Stromal cell of bone marrow (primary cell): ENCODE measurements around the gene MPP3.

Experiments used
- DNase-seq: peaks from one replicate; pipeline ENCODE4 v3.0.0-alpha.2; 2012; ENCODE audit warnings: low read depth

MPP3 gene

DNA sequence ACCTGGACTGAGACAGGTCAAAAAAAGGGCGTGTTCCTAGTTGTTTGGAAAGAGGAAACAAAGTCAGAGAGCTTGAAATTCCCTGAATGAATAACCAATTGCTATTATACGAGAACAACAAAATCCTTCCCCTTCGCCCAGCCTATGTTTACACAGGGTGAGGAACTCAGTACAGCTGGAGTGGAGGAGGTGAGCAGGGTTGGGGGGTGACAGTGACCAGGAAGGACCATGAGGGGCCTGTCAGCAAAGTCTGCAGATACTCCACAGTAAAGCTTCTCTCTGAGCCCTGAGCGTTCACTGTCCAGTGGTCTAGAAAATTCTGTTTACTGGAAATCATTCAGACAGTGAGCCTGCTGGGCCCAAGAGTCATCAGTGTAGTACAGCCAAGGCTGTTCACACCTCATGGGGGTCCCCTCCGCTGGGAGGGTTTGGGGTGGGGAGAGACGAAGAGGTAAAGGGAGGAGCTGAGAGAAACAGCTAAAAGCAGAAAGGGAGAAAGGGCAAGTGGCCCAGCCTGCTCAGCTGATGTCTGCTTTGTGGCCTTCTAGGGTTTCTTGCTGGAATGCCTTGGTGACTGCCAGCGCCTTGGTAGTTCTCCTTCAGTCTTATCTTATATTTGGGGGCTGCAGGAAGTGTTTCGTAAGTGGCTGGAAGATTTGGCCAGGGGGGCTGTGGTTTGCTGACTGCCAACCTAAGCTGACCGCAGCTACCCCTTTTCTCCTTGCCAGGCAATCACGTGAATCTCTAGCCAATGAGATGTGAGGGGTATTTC lies 59.9 kb downstream of the MPP3 start:
- DNase-seq: no peak

DNA sequence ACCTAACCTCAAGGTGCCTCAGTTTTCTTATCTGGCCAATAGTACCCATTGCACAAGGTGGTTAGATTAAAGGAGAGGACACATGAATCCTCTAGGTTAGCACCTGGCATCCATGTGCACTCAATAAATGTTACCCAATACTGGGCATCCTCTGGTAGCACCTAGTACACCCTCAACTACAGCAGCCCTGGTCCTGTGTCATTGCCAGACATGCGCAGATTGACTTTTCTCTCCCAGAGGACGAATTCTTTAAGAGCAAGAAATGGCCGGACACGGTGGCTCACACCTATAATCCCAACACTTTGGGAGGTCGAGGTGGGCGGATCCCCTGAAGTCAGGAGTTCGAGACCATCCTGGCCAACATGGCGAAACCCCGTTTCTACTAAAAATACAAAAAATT lies 61.5 kb downstream of the MPP3 start:
- DNase-seq: no peak

DNA sequence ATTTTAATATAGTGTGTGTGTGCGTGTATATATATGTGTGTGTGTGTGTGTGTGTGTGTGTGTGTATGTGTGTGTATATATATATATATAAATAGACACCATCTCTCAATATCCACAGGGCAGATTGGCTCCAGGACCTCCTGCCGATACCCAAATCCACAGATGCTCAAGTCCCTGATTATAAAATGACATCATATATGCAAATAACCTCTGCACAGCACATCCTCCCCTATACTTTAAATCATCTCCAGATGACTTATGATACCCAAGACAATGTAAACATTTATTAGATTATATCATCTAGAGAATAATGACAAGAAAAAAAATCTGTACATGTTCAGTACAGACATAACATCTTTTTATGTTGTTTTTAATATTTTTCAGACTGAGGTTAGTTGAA lies 62.0 kb downstream of the MPP3 start:
- no peak for DNase-seq

DNA sequence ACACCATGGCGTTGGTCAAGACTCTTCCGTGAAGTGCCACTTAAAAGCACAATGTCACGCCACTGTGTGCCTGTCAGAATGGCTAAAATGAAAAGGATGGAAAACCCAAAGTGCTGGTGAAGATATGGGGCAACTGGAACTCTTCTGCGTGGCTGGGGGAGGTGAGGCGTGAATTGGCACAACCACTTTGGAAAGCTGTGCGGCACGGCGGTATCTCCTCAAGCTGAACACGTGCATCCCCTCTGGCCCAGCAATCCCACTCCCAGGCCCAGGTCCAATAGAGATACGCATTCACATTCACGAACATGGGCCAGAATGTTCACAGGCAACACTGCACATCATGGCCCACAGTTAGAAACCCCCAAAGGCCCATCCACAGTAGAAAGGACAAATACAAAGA lies 63.1 kb downstream of the MPP3 start:
- DNase-seq: no peak

DNA sequence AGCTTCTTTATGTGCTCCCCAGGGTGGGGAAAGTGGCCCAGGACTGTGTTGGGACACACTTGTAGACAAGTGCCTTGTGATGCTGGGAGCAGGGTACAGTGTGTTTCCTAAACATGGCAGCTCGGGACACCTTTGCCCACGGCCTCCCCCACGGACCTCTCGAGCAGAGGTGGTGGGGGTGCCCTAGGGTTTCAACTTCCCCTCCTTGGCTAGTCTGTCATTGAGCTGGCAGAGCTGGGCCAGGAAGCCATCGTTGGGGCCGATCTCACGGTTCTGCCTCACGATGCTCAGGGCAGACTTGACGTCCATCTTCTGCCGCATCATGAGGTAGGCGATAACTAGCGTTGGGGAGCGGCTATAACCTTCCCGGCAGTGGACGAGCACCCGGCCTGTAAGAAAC lies 63.5 kb downstream of the MPP3 start:
- DNase-seq: no peak

DNA sequence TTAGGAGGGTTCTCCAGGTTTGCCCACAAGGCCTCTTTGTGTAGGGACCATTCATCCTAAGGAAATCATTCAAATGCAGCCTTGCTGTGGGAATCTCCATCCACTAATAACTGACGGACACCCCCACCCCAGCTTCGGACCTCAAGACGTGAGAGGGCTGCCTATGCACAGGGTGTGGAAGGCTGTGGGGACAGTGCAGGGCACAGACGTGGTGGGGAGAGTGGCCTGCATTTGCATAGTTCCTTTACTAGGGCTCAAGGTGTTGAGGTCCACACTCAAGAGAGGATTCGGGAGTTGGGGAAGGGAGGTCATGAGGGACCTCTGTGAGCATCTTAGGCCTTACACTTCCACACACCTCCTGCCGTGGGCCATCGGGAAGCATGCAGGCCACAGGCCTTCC lies 64.0 kb downstream of the MPP3 start:
- no peak for DNase-seq

DNA sequence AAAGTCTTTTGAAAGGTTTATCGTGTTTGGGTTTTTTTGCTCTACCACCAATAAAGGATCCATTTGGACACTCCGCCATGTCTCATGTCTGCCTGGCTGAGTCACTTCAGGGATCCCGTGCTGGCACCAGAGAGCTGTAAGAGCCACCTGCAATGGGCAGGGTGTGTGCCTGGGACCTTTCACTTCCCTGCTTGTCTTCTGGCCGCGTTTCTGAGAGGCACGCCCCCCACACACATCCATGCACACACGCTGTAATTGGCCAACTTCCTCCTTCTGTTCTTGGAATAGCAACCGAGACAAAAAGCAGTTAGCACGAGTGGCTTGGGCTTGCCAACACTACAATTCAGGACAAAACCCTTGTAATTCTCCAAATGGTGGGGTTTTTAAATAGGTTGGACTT lies 64.6 kb downstream of the MPP3 start:
- DNase-seq: no peak

DNA sequence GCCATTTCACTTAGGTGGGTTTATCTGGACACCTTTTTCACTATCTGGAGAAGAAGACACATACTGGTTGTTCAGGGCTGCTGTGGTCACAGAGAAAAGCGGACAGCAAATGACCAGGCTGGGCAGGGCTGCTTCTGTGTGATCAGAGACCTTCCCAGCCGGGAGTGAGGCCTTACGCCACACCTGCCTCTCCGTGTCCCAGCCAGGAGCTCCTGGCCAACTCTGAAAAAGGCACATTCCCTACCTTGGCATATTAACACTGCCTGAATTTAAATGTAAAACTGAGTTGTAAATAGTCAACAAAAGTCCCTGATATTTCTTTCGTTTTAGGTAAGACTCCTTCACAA lies 65.3 kb downstream of the MPP3 start:
- DNase-seq: no peak

DNA sequence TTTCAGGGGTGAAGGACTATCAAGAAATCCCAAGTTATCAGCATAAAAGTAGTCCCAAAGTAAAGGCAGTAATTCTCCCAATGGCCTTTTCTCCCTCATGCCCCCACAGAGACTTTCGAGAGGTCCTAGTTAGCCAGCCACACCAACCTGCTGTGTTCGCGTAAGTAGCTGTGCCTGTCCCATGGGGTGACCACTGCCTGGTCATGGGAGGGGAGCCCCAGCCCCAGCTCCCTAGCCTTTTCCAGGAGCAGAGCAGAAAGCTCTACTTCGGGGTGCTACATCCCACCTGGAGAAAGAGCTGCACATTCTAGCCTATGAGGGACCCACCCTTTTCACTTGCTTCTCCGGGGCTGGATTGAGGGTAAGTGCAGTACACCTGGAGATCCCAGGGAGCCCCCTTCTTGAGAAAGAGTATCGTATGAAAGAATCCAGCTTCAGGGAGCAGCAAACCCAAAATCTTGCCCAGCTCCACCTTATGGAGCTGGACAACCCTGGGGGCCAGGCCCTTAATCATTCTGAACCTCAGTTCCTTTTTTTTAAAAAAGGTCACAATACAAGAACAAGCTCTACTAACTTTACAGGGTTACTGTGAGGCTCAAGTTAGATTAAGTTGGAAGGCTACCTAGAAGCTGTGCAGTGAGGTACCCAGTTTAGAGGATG lies 65.8 kb downstream of the MPP3 start:
- no peak for DNase-seq

DNA sequence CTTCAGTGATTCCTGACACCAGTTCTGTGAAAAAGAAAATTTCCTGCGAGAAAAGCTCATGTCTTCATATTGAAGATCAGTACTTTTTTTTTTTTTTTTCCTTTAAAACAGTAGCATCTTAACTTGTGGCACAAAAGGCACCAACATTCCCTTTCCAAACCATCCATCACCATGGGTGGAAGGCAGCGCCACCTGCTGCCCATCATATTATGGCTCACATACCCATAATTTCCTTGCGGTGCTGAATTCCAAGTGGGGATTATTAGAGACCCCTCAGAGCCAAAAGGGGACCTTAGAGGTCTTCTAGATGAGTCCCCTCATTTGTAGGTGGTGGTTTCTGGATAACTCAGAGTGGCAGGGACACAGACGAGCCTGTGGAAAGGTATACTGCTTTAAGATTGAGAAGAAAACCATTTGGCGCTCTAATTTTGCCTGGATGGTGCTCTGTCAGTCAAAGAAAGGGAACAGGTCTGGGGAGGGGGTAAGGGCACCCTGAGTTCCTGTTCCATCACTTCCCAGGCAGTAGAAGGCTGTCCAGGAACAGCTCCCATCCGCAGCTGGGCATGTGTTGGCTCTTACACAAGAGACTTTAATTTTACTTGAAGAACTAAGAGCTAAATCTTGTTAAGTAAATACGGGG lies 66.4 kb downstream of the MPP3 start:
- DNase-seq: no peak

DNA sequence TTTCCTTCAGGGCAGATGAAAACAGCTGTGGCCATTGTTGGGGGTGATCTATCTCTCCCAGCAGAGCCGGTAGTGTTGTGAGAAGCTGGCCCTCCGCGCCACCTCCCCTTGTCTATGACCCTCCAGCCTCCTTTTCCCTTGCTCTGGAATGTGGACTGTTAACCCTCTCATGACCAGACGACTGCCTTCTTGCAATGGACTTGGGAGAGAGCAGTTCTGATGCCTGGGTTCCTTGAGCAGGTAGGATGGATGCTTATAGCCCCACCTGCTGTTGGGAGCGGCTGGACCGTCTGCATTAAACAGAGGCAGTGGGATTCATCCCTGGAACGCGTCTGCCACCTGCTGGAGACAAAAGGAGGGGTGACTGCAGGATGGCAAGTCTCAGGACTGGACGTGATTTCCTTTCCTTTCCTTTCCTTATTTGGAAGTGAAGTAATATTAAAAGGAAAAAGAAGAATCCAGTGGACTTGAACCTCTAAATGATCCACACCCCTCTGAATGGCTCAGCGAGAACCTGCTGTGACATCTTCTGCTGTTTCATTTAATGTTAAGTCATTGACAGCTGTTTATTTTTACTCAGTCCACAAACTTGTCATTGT lies 72.6 kb downstream of the MPP3 start:
- peak; percentile 84 for DNase-seq

DNA sequence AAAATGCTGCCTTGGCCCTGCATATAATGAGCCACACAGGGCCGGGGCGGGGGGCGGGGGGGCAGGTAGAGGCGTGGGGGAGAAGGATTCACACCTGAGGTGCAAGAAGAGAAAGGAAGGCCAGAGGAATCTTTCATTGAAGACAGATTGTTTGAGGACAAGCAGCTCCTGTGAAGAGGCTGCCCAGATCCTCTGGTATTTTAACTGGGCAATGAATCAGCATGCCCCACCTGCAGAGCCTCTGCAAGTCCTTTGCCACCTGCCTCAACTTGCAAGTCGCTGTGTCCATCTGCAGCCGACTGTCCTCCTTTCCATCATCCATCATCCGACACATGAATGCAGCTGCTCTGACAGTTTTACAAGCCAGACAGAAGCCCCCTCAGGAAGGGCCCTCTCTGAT lies 73.1 kb downstream of the MPP3 start:
- DNase-seq: no peak

DNA sequence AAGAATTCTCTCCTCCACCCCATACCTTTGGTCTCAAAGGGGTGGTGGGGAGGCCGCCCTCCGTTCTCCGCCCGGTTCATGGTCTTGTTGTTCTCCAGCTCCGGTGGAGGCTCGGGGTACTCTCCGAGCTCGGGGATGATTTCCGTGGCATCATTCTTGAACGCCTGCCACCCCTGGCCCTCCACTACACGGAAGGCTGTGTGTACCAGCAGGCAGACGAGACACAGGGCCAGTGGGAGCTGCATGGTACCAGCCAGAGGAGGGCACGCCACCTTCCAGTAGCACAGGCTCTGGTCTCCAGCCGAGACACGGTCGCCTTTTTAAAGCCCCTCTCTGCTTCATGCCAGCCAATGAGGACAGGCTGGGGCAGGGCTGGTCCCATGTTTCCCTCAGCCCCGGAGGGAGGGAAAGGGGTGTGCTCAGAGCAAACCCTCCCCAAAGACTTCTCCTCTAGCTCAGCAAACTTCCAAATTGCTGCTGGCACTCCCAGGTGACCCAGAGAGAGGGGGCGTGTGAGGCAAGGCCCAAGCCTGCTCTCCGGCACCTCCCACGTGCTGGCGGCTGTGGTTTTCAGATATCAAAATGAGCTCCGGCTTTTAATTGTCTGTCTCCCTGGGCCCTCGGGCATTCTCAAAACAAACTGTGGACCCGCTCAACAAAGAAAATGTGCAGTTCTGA lies 74.3 kb downstream of the MPP3 start, which contains the start of gene SOST:
TSS of gene SOST (minus strand) at position 295 of the 678 bp plus-strand sequence. CDS start at position 245, 50 bp downstream.
- no peak for DNase-seq

DNA sequence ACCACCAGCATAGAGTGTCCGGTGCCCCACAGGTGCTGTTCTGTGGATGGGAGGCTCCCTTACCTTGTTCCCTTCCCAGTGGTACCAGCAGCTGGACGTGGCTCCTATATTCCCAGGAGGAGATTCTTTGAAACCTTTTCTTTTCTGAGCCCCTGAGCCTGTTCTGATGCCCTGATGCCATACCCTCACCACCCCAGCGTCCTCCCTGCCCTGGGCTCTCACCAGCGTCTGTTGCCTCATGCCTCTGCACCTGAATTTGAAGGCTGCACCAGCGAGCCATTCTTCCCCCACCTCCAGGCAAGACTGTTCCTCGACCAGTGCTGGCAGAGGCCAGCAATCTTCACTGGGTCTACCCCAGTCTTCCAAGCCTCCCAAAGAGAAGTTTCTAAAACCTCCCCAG lies 74.9 kb downstream of the MPP3 start:
- no peak for DNase-seq

DNA sequence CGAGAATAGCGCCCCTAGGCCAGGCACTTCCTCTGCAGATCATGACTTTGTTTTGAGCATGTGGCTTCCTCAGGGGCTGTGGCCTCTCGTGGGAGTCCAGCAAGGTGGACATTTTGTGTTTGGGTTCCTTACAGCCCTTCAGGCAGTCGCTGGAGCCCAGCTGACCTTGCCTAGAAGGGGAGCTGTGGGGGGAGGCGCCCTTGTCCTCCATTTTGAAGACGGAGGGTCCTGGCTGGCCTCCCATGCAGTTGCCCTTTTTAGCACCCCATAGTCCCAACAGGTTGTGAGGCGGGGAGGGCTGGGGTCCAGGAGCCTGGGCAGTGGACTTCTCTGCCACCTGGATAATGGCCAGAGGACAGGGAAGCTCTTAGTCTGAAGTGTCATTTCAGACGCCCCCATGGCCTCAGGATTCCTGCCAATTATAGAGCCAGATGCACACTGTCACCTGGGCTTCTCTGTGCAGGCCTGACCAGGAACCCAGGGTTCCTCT lies 75.7 kb downstream of the MPP3 start:
- no peak for DNase-seq

DNA sequence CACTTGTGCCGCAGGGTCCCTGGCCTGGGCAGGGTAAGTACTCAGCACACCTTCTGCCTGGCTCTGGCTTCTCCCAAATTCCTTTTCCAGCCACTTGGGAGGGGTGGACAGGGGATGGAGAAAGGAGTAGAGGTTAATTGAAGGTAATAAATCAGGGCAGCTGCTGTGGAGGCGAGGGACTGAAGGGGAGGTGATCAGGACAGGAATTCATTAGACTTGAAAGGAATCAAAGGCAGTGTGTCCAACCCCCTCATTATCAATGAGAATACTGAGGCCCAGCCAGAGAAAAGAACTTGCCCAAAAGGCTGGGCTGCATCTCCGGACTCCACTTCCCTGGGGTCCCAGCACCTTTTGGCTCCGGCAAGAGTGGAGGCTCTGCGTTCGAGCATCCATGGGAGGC lies 76.7 kb downstream of the MPP3 start:
- DNase-seq: no peak

DNA sequence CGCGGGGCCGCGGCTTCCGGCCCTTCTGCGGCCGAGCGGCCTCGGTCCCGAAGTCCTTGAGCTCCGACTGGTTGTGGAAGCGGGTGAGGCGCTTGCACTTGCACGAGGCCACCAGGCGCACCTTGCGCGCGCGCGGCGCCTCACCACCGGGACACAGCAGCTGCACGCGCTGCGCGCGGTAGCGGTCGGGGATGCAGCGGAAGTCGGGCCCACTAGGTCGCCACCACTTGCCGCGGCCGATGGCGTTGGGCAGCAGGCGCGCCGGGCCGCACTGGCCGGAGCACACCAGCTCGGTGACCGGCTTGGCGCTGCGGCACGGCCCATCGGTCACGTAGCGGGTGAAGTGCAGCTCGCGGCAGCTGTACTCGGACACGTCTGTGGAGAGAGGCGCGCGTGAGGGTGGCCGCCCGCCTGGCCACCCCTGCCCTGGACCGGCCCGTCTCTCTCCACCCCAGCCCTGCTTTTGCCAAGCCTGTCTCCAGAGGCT lies 77.5 kb downstream of the MPP3 start:
- DNase-seq: no peak

DNA sequence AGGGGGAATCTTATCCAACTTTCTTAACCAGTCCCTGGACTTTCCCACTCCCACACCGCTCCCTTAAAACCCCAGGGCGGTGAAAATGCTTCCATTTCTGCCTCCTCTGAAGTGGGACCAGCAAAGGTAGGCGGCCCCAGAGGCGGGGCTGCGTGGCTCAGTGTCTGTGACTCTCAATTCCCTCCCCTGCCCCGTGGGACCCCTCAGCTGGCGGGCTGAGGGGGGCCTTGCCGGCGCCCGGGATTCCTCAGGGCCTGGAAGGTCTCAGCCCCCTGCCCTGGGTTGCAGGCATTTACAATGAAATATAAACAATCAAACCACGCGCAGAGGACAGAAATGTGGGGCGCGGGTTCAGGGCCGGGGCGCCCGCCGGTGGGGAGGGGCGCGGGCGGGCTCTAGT lies 78.0 kb downstream of the MPP3 start:
- no peak for DNase-seq

DNA sequence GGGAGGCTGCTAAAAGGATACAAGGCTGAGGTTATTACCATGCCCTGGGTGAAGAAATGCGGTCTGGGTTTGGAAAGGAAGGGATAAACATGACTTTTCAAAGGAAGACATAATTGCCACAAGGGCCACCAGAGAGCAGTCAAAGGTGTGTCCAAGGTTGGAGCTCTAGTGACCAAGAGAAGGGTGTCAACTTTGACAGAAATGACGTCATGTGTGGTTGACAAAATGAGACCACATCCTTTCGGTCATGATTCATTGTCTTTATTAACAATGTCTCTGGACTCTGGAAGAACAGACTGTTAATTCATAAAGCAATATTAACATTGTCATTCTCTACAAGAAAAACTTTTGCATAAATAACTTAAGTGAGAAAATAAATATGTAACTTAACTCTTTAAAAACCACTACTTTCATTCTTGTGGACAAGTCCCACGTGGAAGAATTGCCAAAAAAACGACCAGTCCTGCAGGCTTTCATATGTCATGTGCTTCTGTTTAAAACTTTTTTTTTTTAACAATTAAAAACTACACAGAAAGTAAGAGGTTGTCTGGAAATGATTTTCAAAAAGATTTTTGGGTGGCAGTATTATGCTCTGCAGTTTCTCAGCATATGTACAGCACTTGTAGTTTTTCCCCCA lies 79.3 kb downstream of the MPP3 start:
- DNase-seq: no peak
